Naive thymus-derived CD4-positive, alpha-beta T cell (primary cell): ENCODE data around the gene CCR4. TPM values are rescaled to one million over a fixed set of nuclear protein-coding genes. Genes with fewer than 3 reads are reported as not detected.

Experiments
- ATAC-seq: fragments of 150-1000 bp; cut with Tn5 transposase; 2 replicates; pipeline ENCODE4 v1.10.0; 2021; ENCODE audit warnings: mild to moderate bottlenecking, moderate library complexity
- CTCF ChIA-PET: fragments of 350-600 bp; sonication (Branson Sonifier 250); formaldehyde crosslinking; loops from one replicate; lab custom pipeline; 2021; ENCODE audit warnings: antibody characterized with exemption; lab: Charles Lee
- POLR2A ChIA-PET: fragments of 350-600 bp; sonication (Branson Sonifier 250); formaldehyde crosslinking; loops from one replicate; lab custom pipeline; 2021; ENCODE audit warnings: antibody characterized with exemption, inconsistent platforms; lab: Charles Lee
- DNase-seq, 9 donors: peaks; one replicate each; pipeline versions ENCODE4 v3.0.0 to v3.0.0-alpha.2; 2020 to 2022; ENCODE audit warnings: mixed read lengths in 1 of 9
- H3K27ac ChIP-seq: one replicate; pipeline ENCODE4 v1.7.0; 2013; ENCODE audit warnings: mild to moderate bottlenecking, low read depth, low read length, moderate library complexity
- H3K27me3 ChIP-seq, 2 donors: one replicate each; pipeline ENCODE4 v1.7.0; 2013; ENCODE audit warnings: low read length in 2 of 2, mild to moderate bottlenecking in 2 of 2, moderate library complexity in 2 of 2; ENCODE audit not compliant: control insufficient read depth in 2 of 2, insufficient read depth in 2 of 2
- H3K36me3 ChIP-seq, 3 experiments: 1 replicate in 2 of 3; 2 replicates in 1 of 3; pipeline ENCODE4 v1.7.0; 2013; ENCODE audit warnings: low read length in 3 of 3, mild to moderate bottlenecking in 3 of 3, moderate library complexity in 1 of 3; ENCODE audit not compliant: insufficient read depth in 3 of 3, control insufficient read depth in 2 of 3
- H3K4me1 ChIP-seq, 2 donors: one replicate each; pipeline ENCODE4 v1.7.0; 2013; ENCODE audit warnings: low read length in 2 of 2, mild to moderate bottlenecking in 2 of 2, moderate library complexity in 1 of 2; ENCODE audit not compliant: control insufficient read depth in 2 of 2, insufficient read depth in 2 of 2
- H3K4me3 ChIP-seq: 2 replicates; pipeline ENCODE4 v1.7.0; 2013; ENCODE audit warnings: mild to moderate bottlenecking, low read length
- H3K9me3 ChIP-seq, 3 experiments: 1 replicate in 2 of 3; 2 replicates in 1 of 3; pipeline ENCODE4 v1.7.0; 2013; ENCODE audit warnings: low read length in 3 of 3; ENCODE audit not compliant: control insufficient read depth in 2 of 3
- H3K27ac Mint-ChIP-seq, 9 donors: one replicate each; pipeline ENCODE4 v1.8.0; 2020 to 2022; ENCODE audit warnings: mixed read lengths in 9 of 9, mild to moderate bottlenecking in 8 of 9, moderate library complexity in 5 of 9, inconsistent platforms in 2 of 9
- H3K27me3 Mint-ChIP-seq, 5 donors: one replicate each; pipeline ENCODE4 v1.8.0; 2021 to 2022; ENCODE audit warnings: mixed read lengths in 5 of 5, mild to moderate bottlenecking in 1 of 5
- H3K36me3 Mint-ChIP-seq, 5 donors: one replicate each; pipeline ENCODE4 v1.8.0; 2020 to 2022; ENCODE audit warnings: mixed read lengths in 5 of 5, mild to moderate bottlenecking in 3 of 5, inconsistent platforms in 1 of 5
- H3K4me1 Mint-ChIP-seq, 7 donors: one replicate each; pipeline ENCODE4 v1.8.0; 2020 to 2022; ENCODE audit warnings: mixed read lengths in 7 of 7, mild to moderate bottlenecking in 3 of 7, inconsistent platforms in 1 of 7
- H3K4me3 Mint-ChIP-seq, 10 donors: one replicate each; pipeline ENCODE4 v1.8.0; 2020 to 2022; ENCODE audit warnings: mild to moderate bottlenecking in 10 of 10, mixed read lengths in 10 of 10, moderate library complexity in 6 of 10, inconsistent platforms in 2 of 10
- H3K9me3 Mint-ChIP-seq, 11 donors: one replicate each; pipeline ENCODE4 v1.8.0; 2020 to 2022; ENCODE audit warnings: mixed read lengths in 11 of 11, mild to moderate bottlenecking in 4 of 11, inconsistent platforms in 1 of 11, moderate library complexity in 1 of 11
- intact Hi-C, 2 donors: fragments of 100-400 bp; cut with micrococcal nuclease; formaldehyde crosslinking; loops; one replicate each; pipeline ENCODE4 v1.15.1; 2023
- polyA plus RNA-seq, 2 donors: library from polyadenylated mRNA; unstranded; fragments of 300-500 nt; fragmentation: Illumina TruSeq; gene quantifications; one replicate each; pipeline ENCODE4 v1.2.3, GENCODE V29; 2021
- total RNA-seq, 6 experiments: library from RNA in 5 of 6; stranded (reverse) in 5 of 6; gene quantifications; 1 replicate in 5 of 6; 2 replicates in 1 of 6; pipeline ENCODE4 v1.2.3 and lab custom pipeline; 2021 to 2026

CCR4 gene
- total and polyA plus RNA-seq, 7 experiments from 2014 or later, result 0.40 to 37.3 (median 2.4) TPM

- peaks cover 1 to 54% (median 38%) of the 10 kb centered on the region in 5 donors for H3K36me3 Mint-ChIP-seq
- Histone ChIP-seq H3K27me3 (no peaks in the 10 kb centered on the region), H3K4me3 (no peak overlapping the region), H3K27ac (no peak overlapping the region), H3K4me1 (peaks cover 10 to 28% of the 10 kb centered on the region in 2 donors), H3K36me3 (peaks cover 0 to 9% (median 0%) of the 10 kb centered on the region in 3 experiments), H3K9me3 (no peaks in the 10 kb centered on the region)
- DNase-seq (no peak), ATAC-seq (no peak)
- intact Hi-C loops, result no loop called here
- H3K27ac Mint-ChIP-seq, result no peak overlapping the region
- peaks cover 13 to 48% (median 17%) of the 10 kb centered on the region in 7 donors for H3K4me1 Mint-ChIP-seq
- ChIA-PET CTCF (no interaction called here), POLR2A (no interaction called here)
- no peak overlapping the region for H3K4me3 Mint-ChIP-seq
- no peaks in the 10 kb centered on the region for H3K27me3 Mint-ChIP-seq
- H3K9me3 Mint-ChIP-seq, result peaks cover 0 to 3% (median 0%) of the 10 kb centered on the region in 11 donors
These were observed 51.9 kb downstream of the CCR4 start for GRCh38 chr3:33003308-33003707.

GRCh38 chr3:33004205-33004604 is 52.8 kb downstream of the CCR4 start:
- ChIA-PET POLR2A (no interaction called here), CTCF (no interaction called here)
- H3K4me3 Mint-ChIP-seq, result no peak overlapping the region
- H3K27ac ChIP-seq, result no peak overlapping the region
- peaks cover 14 to 24% of the 10 kb centered on the region in 2 donors for H3K4me1 ChIP-seq
- peaks cover 0 to 9% (median 0%) of the 10 kb centered on the region in 3 experiments for H3K36me3 ChIP-seq
- H3K4me1 Mint-ChIP-seq, result peaks cover 16 to 43% (median 18%) of the 10 kb centered on the region in 7 donors
- no peak overlapping the region for H3K27ac Mint-ChIP-seq
- no peak overlapping the region for H3K4me3 ChIP-seq
- no peaks in the 10 kb centered on the region for H3K27me3 ChIP-seq
- DNase-seq (no peak), ATAC-seq (no peak)
- peaks cover 0 to 5% (median 0%) of the 10 kb centered on the region in 11 donors for H3K9me3 Mint-ChIP-seq
- peaks cover 4 to 51% (median 33%) of the 10 kb centered on the region in 5 donors for H3K36me3 Mint-ChIP-seq
- intact Hi-C loops, result no loop called here
- H3K9me3 ChIP-seq, result no peaks in the 10 kb centered on the region
- no peaks in the 10 kb centered on the region for H3K27me3 Mint-ChIP-seq

GRCh38 chr3:33004961-33005360 is 53.5 kb downstream of the CCR4 start:
- DNase-seq (no peak), ATAC-seq (no peak)
- Histone ChIP-seq H3K27ac (no peak overlapping the region), H3K4me1 (peaks cover 14 to 24% of the 10 kb centered on the region in 2 donors), H3K36me3 (peaks cover 0 to 9% (median 0%) of the 10 kb centered on the region in 3 experiments), H3K4me3 (no peak overlapping the region), H3K9me3 (no peaks in the 10 kb centered on the region), H3K27me3 (no peaks in the 10 kb centered on the region)
- H3K9me3 Mint-ChIP-seq, result peaks cover 0 to 5% (median 0%) of the 10 kb centered on the region in 11 donors
- peaks cover 16 to 40% (median 22%) of the 10 kb centered on the region in 7 donors for H3K4me1 Mint-ChIP-seq
- ChIA-PET POLR2A (no interaction called here), CTCF (no interaction called here)
- H3K27me3 Mint-ChIP-seq, result no peaks in the 10 kb centered on the region
- no peak overlapping the region for H3K27ac Mint-ChIP-seq
- intact Hi-C loops, result loop anchor here (5.0 kb wide), 4 partner anchors 42 to 57 kb away; partner anchors contain the start of gene CCR4 (in 1 of the 2)
- peaks cover 4 to 56% (median 33%) of the 10 kb centered on the region in 5 donors for H3K36me3 Mint-ChIP-seq
- H3K4me3 Mint-ChIP-seq, result no peak overlapping the region

Other genes starting within 250 kb of the CCR4 start
- under 1 TPM in 1 of 5 experiments, not detected in 4; 0.20 TPM for gene TRIM71, start 133.6 kb upstream of the CCR4 start, total RNA-seq
- not detected for gene TRIM71, start 133.6 kb upstream of the CCR4 start, polyA plus RNA-seq
- gene GLB1, start 145.5 kb downstream of the CCR4 start, total RNA-seq, result 10 to 100 TPM; 21.0 to 52.7 (median 33.8) TPM
- 10 to 100 TPM; 15.5 to 21.4 TPM for gene GLB1, start 145.5 kb downstream of the CCR4 start, polyA plus RNA-seq
- 10 to 100 TPM in 2 of 5 experiments, 1 to 10 TPM in 3; 5.4 to 16.0 (median 7.9) TPM for gene TMPPE, start 145.5 kb downstream of the CCR4 start, total RNA-seq
- gene TMPPE, start 145.5 kb downstream of the CCR4 start, polyA plus RNA-seq, result 1 to 10 TPM in 1 of 2 donors, under 1 TPM in 1; 0.60 to 1.1 TPM
- gene CRTAP, start 162.4 kb downstream of the CCR4 start, total RNA-seq, result 10 to 100 TPM; 27.1 to 86.1 (median 46.4) TPM
- 10 to 100 TPM; 37.4 to 59.3 TPM for gene CRTAP, start 162.4 kb downstream of the CCR4 start, polyA plus RNA-seq